NCI-H524 treated with DMSO at 0.1 percent for 48 hours (cell line): ENCODE data around the gene RGL2.
"Not testable (repeated sequence)": the region's sequence is repeated elsewhere in the genome, so short reads cannot be mapped to it uniquely, and the experiment has no call there.

ENCODE experiments used
- DNase-seq: peaks from one replicate; lab custom pipeline; 2025; lab: John Stamatoyannopoulos, UW

RGL2 gene

GRCh38 chr6:33298773-33299236, at the start of gene RGL2:
TSS of gene RGL2 (minus strand) at chr6:33298942. CDS start at chr6:33298610, 332 bp downstream.
- no peak for DNase-seq

GRCh38 chr6:33347816-33348215, 49.1 kb upstream of the RGL2 start:
- no peak for DNase-seq

GRCh38 chr6:33346972-33347371, 48.2 kb upstream of the RGL2 start:
- not testable (repeated sequence) for DNase-seq

- peak; percentile 32 for DNase-seq
Observed at GRCh38 chr6:33344701-33345697, 46.3 kb upstream of the RGL2 start.

- no peak for DNase-seq
Observed at GRCh38 chr6:33343953-33344611, 45.3 kb upstream of the RGL2 start.

GRCh38 chr6:33343606-33343952, 44.8 kb upstream of the RGL2 start:
- DNase-seq = not testable (repeated sequence)

- no peak for DNase-seq
Observed at GRCh38 chr6:33339193-33339592, 40.5 kb upstream of the RGL2 start.

- no peak for DNase-seq
Observed at GRCh38 chr6:33336495-33336894, 37.8 kb upstream of the RGL2 start.

- DNase-seq = no peak
Observed at GRCh38 chr6:33335916-33336315, 37.2 kb upstream of the RGL2 start.

- no peak for DNase-seq
Observed at GRCh38 chr6:33333666-33334065, 34.9 kb upstream of the RGL2 start.

- DNase-seq = no peak
Observed at GRCh38 chr6:33330736-33331135, 32.0 kb upstream of the RGL2 start.

- no peak for DNase-seq
Observed at GRCh38 chr6:33329058-33329457, 30.3 kb upstream of the RGL2 start.

GRCh38 chr6:33324125-33324524, 25.4 kb upstream of the RGL2 start:
- DNase-seq = no peak

- DNase-seq = no peak
Observed at GRCh38 chr6:33323623-33323948, 24.8 kb upstream of the RGL2 start.

GRCh38 chr6:33321227-33321626, 22.5 kb upstream of the RGL2 start:
- no peak for DNase-seq

- DNase-seq = no peak
Observed at GRCh38 chr6:33320315-33321181, 21.8 kb upstream of the RGL2 start.

- DNase-seq = no peak
Observed at GRCh38 chr6:33319939-33320314, 21.2 kb upstream of the RGL2 start.

GRCh38 chr6:33318426-33319073, 19.8 kb upstream of the RGL2 start:
- no peak for DNase-seq

GRCh38 chr6:33317669-33318425, 19.1 kb upstream of the RGL2 start, which contains the start of gene ZBTB22:
TSS of gene ZBTB22 (minus strand) at chr6:33317744. CDS start at chr6:33316916, 828 bp downstream.
- DNase-seq = peak; percentile 81

- no peak for DNase-seq
Observed at GRCh38 chr6:33317419-33317668, 18.6 kb upstream of the RGL2 start.
